GM18508 (cell line): Measurements from ENCODE around the gene TMEM120B.

Experiments used
- ATAC-seq: cut with Tn5 transposase; IDR thresholded peaks from one replicate; pipeline ENCODE4 v1.9.1; 2021; ENCODE audit warnings: moderate number of reproducible peaks; ENCODE audit not compliant: insufficient read depth, unreplicated experiment

The TMEM120B gene

DNA sequence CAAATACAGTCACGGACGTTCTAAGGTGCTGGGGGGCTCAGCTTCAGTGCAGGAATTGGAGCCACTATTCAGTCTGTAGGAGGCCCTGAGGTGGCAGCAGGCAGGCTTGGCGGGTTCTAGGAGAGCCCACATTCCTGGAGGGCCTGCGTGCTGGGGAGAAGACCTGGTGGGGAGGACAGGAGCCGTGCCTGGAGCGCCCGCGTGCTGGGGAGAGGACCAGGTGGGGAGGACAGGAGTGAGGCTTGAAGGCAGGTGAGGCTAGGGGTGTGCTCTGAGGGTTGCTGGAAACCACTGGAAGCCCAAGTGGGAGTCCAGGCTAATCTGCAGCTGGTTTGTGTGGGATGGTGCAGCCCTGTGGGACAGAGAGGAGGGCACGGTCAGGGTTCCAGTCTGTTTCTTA is 57.8 kb downstream of the TMEM120B start:
- ATAC-seq: no peak

GRCh38 chr12:121770813-121771625 is 58.5 kb downstream of the TMEM120B start:
- ATAC-seq: no peak

DNA sequence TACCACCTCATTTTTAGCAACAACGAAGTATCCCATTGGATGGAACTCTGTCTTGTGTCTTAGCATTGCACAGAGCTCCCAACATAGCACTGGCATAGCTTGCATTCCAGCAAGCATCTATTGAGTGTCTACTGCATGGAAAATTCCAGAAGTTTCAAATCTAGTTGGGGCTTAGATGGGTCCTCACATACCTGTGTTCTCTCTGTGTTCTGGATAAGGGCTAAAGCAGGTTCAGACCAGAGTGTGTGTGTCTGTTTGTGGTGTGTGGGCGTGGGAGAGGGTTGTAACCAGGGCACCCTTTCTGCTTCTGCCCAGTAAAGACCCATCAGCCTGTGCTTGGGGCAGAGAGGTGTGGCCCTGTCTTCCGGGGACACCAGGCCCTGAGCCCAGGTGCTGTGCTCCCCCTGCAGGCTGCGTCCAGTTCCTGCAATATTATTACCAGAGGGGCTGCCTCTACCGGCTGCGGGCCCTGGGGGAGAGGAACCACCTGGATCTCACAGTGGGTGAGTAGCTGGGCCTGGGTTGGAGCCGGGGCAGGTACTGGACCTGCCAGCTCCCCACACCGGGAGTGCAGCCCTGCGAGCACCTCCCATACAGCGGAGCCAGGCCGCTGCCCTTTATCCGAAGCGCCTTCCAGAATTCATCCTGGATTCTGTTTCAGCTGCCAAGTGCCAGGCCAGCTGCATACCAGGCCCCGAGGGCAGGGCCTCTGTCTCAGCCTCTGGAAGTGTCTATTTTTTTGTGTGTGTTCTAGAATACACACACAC is 60.6 kb downstream of the TMEM120B start:
- no peak for ATAC-seq

DNA sequence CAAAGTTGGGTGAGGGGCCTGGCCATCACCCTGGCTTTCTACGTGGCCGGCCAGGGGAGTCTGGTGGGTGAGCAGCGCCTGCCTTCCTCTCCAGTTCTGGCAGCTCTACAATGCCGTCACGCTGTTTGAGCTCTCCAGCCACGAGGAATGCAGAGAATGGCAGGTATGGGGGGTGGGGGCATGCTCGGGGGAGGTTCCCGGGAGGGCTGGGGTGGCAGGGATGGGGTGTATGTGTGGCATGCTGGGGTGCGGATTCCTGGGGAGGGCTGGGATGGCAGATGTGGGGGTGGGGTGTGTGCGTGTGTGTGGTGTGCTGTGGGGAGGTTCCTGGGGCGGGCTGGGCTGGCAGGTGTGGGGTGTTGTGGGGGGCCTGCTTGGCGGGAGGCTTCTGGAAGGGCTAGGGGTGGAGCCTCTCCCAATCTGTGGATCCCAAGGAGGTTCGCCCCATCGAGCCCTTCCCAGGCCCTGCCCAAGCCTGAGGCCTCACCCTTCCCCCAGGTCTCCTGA is 62.5 kb downstream of the TMEM120B start:
- ATAC-seq: no peak

- no peak for ATAC-seq
These were observed 62.9 kb downstream of the TMEM120B start for GRCh38 chr12:121775501-121775900.

DNA sequence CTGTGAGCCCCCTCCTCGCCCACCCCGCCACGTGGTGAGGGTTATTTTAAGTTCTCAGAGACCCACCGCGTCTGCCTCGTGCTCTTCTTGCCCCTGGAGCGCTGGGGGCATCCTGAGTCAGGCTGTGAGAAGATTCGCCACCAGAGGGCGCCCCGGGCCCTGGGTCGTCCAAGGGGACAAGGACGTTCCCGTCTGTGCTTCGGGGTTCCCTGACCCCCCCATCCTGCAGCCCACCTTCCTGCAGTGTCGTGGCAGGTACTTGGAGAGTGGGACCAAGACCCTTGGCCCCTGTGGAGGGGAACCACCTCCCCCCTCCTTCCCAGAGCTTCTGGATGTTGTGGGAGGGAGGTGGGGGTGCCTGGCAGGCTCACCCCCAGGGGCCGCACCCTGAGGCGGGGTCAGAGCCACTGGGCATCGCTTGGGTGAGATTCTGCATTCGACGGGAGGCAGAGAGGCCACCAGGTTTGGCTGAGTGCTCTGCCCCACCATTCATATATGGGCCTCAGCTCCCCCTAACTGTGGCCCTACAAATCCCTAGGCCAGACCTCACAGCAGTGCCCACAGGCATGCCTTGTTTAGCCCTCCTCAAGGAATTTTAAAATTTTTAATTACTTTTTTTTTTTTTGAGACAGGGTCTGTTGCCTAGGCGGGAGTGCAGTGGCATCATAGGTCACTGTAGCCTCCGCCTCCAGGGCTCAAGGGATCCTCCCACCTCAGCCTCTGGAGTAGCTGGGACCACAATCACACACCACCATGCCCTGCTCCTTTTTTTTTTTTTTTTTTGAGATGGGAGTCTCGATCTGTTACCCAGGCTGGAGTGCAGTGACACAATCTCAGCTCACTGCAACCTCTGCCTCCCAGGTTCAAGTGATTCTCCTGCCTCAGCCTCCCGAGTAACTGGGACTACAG is 63.9 kb downstream of the TMEM120B start:
- ATAC-seq: no peak

GRCh38 chr12:121778567-121779421 is 66.2 kb downstream of the TMEM120B start:
- ATAC-seq: no peak

DNA sequence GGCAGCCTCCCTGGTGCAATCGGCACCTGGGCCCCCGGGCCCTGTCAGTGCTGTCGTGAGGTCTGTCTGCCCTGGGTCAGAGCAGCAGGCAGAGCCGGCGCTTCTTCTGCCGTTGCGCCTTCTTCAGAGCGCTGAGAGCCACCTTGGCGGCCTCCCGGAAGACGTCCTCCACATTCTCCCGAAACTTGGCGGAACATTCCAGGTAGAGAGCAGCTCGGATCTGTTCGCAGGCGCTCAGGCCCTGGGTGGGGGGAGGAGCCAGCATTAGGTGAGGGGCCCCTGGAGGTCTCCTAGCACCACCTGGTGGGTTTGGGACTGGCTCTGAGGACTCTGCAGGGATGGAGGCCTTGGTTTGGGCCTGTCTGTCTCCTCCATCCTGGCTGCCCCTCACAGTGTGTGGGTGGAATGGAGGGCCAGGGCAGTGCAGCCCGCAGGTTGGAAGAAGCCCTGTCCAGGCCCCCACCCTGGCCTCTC is 66.9 kb downstream of the TMEM120B start:
- no peak for ATAC-seq

GRCh38 chr12:121780429-121780828 is 67.9 kb downstream of the TMEM120B start:
- ATAC-seq: no peak

DNA sequence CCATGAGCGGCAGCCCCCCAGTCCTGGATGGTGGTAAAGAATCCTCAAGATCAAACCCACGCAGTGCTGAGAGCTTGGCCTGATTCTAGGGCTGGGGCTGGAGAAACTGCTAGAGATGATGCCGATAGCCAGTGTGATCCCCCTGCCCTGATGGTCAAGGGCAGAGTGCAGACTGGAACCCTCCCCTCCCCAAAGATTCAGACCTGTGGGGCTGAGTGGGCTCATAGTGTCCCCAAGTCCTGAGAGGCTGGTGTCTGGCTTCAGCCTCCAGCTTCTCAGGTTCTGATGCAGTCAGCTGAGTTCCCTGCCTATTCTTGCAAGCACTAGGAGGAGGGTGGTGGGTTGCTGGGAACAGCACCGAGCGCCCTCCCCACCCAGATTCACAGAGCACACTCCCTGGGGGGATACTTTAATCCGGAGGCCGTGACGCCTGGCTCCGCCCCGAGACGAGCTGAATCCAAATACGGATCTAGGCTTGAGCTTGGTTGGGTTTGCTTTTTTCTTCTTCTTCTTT is 69.0 kb downstream of the TMEM120B start:
- no peak for ATAC-seq

- no peak for ATAC-seq
These were observed 69.7 kb downstream of the TMEM120B start for GRCh38 chr12:121781998-121782979.

DNA sequence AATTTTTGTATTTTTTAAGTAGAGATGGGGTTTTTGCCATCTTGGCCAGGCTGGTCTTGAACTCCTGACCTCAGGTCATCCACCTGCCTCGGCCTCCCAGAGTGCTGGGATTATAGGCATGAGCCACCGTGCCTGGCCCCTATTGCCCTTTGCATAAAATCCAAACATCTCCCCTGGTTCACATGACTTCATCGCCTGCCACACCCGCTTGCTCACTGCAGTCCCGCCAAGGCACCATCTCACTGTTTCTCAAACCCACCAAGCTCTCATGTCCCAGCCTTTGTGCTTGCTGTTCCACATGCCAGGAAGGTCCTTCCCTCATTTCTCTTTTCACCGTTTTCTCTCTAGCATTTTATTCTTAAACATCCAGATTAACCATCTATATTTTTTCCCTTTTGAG is 71.2 kb downstream of the TMEM120B start:
- ATAC-seq: no peak

GRCh38 chr12:121784460-121784859 is 71.9 kb downstream of the TMEM120B start:
- no peak for ATAC-seq

DNA sequence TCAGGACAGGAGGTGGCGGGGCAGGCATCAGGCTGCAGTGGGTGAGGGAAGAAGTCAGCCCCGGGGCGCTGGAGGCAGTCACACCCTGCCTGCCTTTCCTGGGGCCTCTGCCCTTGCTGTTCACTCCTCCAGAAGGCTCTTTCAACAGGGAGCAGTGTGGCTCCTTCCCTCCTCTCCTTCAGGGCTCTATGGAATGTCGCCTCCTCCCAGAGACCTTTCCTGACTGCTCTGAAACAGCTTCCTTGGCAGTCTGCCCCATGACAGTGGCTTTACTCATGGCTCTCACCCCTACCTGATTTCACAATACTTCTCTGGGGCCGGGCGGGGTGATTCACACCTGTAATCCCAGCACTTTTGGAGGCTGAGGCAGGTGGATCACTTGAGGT is 73.9 kb downstream of the TMEM120B start:
- no peak for ATAC-seq

- ATAC-seq: no peak
These were observed 74.8 kb downstream of the TMEM120B start for GRCh38 chr12:121787063-121788025.

DNA sequence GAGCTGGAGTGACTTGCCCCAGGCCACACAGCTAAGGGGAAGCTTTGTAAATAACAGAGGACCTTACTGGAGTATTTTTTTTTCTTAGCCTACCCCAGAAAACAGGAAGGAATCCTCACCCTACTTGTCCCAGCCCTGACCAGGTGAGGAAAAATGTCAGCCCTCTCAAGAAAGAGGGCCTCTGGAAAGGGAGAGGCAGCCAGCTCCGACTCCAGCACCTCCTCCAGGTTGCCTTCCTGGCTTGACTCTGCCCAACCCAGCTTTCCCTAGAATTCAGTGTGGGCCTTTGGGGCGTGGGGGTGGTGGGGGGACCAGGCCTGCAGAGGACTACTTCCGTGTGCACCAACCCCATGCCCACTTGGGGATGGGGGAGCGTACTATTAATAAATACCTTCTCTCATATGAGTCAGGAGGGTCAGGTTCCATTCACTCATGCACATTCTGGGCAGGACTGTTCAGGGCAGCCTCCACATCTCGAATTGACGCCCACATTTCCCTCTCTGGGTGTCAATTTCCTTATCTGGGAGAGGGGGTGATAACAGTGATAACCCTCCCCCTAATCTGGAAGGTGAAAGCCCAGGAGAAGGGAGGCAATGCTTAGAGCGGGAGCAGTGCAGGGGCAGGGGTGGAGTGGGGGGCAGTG is 75.7 kb downstream of the TMEM120B start:
- ATAC-seq: no peak
